HG03565 (cell line): ENCODE data around the gene TRMT61A.
"Not testable (repeated sequence)": the region's sequence is repeated elsewhere in the genome, so short reads cannot be mapped to it uniquely, and the experiment has no call there.

Experiments
- ATAC-seq: cut with Tn5 transposase; IDR thresholded peaks from one replicate; pipeline ENCODE4 v1.9.1; 2021; ENCODE audit warnings: mild to moderate bottlenecking, moderate library complexity; ENCODE audit not compliant: unreplicated experiment

TRMT61A gene

DNA sequence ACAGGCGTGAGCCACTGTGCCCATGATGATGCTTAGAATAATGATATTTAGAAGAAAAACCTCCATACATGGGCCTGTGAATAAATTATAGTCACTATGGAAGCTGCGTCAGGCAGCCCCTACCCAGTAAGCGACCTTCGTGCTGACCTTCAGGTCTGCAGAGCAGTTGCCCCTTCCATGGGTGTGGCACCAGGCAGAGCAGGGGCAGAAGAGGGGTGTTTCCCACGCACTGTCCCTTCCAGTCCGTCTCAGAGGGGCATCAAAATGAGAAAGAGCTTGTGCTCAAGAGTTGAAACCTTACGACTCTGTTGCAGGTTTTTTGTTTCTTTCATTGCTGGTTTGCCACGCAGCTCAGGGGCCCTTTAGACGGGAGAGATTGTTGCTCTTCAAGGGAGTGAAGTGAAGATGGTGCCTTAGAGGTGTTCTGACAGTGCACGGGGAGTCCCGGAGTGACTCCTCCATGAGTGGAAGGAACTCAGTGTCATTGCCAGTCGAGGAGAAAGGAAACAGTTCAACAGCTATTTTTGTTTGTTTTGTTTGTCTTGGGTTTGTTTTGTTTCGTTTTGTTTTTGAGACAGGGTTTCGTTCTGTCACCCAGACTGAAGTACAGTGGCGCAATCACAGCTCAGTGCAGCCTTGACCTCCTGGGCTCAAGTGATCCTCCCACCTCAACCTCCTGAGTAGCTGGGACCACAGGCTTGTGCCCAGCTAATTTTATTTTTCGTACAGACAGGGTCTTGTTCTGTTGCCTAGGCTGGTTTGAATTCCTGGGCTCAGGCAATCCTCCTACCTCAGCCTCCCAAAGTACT, 20.3 kb upstream of the TRMT61A start:
- no peak for ATAC-seq

DNA sequence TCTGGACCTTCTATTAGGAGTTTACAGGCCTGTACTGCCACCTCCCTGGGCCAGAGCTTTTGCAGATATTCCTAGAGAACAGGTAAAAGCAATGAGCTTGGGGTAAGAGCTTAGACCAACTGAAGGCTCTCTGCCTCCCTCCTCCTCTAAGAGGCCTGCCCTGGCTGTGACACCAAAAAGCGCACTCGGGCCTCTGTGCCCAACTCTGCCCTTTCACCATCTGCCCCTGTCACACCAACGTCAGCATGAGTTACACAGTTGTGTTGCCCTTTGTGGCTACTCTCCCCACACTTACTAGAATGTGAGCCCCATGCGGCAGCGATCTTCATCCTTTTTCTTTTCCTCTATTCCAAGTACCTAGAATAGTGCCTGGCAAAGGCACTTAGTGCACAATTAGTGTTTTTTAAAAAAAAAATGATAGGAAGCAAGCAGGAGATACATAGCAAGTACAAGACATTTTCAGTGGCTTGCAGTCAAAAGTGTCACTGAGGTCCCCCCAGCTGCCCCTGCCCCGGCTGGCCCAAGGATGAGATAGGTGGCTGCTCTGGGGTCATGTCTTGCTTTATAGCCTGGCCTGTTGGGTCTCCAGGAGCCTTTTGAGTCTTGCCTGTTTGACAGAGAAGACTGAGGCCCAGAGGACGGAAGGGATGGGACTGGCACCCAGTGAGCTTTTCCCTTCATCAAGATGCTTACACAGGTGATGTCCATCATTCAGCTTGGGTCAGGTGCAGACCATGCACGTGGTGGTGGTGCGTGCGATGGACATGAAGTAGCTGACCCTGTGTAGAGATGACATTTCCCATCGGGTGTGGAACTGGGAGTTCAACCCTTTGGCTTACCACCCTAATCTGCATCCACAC, 18.9 kb upstream of the TRMT61A start:
- no peak for ATAC-seq

DNA sequence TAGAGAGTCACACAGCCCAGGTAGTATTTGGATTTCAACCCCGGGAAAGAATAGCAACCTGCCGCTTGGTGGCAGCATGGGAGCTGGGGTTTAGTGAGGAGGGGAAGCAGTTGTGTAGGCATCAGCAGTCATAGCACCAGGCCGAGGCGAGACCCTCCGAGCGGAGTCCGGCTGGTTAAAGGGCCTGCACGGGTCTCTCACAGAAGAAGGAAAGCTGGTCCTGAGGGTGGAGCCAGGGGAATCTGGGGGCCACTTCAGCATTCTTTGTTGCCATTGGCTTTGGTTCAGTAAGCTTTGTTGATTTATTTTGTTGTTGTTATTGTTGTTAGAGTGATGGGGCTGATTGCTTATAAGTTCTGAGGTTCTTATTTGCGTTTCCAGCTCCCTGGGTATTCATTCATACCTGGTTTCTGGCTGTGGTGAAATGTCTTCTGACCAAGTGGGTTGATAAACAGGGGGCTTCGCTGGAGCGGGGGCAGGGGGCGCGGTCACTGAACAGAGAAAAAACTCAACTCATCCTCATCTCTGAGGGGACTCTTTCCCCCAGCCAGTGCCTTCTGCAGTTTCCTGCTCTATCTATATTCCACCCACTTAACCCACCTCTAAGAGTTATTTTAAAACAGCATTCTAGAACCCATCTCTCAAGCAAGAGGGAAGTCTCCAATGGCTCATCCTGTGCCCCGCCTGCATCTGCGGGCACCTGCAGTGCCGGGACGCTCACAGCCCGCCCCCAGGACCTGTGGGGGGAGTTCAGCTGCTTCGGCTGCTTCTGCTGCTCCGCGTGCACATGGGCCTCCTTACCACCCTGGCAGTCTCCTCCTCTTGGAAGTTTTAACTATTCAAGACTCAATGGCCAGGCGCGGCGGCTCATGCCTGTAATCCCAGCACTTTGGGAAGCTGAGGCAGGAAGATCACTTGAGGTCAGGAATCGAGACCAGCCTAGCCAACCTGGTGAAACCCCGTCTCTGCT, 18.0 kb upstream of the TRMT61A start:
- no peak for ATAC-seq

DNA sequence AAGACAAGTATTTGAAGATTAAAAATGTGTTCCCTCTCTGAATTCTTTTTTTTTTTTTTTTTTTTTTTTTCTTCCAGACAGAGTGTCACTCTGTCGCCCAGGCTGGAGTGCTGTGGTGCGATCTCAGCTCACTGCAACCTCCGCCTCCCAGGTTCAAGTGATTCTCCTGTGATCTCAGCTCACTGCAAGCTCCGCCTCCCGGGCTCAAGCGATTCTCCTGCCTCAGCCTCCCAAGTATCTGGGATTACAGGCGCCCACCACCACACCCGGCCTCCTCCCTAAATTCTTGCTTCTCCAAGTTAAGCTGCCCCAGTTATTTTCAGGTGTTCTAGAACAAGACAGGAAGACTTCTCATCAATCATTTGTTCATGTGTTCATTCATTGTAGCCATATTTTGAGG, 16.8 kb upstream of the TRMT61A start:
- ATAC-seq, result not testable (repeated sequence)

DNA sequence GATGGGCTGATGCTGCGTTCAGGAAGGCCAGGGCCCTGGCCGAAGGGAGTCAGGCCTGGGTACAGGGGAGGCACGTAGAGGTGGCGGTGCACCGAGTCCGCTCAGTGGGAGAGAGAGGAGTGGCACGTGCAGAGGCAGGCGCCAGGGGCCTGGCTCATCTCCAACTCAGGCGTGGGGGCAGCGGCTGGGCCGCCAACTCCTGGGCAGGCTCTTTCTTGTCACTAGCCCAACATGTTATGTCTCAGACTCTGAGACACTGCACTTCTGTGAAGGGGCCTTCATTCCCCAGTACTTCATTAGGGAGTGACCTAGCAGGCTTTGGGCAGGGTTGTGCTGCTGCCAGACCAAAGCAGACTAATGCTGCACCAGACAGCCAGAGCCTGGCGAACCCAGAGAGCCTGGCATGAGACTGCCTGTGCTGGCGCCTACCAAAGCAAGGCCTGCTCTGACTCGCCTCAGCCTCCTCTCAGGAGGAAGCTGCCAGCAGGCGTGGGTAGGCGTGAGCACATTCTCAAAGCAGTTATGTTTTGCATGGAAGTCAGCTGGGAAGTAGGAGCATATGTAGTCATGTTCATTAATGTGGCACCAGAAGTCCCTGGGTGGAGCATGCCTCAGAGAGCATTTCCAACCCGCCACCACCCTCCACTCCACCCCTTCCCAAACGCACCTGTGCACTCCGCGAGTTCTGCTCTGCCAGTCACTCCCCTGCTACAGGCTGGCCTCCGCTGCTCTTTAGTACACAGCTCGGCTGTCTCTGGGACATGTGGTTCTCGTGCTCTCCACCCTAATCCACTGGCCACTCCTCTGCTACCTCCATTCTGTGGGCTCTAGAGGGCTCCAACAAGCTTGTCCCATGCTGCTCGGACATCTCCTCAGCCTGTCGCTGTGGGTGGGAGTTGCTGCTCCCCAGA, 16.0 kb upstream of the TRMT61A start:
- no peak for ATAC-seq

DNA sequence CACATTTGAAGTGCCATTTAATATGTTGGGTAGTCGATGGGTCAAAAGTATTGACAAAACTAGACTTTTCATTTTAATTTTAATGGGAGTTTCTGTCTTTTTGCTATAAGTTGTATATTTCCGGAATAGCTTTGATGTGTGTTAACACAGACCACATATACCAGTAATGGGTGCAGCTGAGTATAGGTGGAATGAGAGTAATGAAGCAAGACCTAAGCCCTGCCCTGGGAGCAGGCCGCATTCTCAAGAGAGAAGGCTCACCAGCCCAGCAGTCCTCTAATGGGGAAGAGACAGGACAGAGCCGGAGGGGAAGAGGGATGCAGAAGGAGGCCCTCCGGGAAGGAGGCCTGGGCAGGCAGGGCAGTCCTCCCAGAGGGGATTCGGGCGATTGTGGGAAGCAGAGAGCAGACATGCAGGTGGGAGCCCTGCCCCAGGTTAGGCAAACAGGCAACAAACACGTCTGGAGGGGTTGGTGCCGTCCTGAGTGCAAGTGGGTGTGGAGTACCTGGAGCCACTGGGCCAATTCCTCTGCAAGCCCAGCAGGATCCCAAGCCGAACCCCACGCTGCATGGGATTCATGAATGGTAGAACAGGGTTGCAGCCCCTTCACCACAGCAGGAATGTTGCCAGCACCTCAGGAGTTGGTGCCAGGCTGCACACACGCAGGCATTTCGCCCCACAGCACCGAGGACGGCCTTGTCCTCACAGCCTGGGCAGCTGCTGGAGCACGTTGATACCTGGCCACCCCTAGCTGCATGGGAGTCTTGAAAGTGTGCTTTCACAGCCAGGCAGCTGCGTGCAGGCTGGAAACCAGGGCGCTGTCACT, 14.2 kb upstream of the TRMT61A start:
- no peak for ATAC-seq

DNA sequence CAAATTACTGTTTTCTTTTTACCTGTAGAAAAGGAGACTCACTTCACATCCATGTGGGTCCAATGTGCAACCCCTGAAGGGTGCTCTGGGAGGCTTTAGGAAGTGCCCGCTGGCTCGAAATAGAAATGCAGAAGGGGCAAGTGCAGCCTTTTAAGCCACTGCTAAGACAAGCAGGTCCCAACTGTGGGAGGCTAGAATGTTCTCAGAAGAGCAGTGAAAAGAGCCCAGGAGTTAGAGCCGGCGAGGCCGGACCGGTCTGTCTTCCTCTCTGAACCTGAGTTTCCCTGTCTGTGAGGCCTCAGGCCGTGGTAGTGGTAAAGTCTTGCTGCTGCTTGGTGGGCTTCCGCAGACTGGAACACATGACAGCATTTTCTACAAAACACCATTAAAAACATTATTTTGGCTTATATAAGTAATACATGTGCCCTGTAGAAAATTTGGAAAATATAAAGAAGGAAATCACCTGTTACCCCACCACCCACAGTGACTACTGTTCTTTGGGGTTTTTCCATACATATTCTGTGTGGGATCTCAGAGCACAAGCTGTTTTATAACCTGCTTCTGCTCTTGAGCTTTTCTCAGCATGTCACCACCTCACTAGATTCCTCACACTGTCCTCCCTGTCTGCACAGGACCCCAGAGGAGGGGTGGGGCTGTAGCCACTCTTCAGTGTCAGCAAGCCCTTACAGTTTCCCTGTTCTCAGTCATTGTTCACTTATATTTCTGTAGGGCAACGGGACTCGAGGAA, 12.4 kb upstream of the TRMT61A start:
- ATAC-seq, result no peak

DNA sequence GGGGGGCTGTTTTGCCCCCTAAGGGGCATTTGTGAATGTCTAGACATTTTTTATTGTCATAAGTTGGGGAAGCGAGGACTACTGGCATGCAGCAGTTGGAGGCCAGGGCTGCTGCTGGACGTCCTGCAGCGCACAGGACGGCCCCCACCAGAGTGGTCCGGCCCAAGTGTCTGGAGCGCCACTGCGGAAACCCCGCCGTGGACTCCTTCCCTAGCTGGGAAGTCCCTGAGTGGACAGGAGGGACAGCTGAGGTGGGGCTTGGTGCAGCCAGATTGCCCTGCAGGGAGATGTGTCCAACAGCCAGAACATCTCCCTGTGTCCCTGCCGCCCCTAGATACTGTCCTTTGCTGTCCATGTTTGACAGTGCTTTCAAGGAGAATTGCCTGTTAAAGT, 11.8 kb upstream of the TRMT61A start:
- no peak for ATAC-seq

DNA sequence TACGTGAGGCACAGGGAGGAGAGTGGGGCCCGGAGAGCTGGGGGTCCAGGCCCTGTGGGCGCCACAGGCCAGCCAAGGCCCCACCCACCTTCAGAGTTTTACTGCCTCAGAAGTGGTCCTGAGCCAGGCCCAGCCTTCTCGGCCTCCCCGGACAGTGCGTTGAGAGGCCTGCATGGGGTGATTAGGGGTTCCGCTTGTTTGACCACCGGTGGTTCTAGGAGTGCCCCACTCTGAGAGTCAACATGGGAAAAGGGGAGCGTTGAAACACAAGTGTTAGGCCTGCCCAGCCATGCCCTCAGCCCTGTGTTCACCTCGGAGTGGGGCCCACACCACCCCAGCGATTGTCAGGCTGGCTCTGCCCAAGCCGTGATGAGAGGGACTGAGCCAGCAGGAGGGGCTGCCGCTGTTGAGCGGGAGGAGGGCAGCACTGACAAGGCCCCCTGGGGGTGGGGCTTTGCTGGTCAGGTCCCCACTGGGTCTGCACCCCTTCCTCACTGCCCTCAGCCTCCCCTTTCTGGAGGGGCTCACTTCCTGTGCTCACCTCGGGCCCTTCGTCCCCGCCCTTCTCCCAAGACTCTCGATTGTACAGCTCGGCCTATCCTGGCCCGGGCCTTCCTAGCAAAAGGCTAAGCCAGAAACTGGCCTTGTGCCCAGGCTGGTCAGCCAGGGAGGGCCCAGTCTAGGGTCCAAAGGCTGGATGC, 11.1 kb upstream of the TRMT61A start:
- no peak for ATAC-seq

DNA sequence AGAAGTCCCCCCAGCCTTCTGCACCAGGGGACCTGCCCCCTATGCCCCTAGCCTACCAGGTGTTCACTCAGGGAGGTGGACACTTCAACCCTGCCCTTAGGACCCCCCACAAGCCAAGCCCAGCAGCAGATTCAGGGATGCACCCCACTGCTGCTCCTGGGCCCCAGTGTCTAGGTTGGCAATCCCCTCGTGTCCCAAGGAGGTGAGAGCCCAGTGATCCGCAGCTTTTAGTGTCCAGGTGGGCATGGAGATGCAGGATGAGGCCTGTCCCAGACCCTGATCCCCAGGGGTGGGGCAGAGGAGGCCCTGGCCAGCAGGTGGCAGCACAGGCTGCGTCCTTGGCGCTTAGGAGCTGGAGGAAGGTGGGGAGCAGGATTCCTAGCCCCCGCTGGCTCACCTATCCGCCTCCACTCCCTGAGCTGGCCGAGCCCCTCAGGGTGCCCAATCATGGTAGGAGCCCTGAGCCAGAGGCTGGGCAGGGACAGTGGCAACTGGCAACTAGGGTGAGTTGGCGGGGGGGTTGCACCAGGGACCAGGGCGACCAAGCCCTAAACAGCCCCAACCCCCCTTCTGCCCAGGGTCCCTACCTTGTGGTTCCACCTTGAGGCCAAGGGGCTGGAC, 10.5 kb upstream of the TRMT61A start:
- ATAC-seq, result no peak

DNA sequence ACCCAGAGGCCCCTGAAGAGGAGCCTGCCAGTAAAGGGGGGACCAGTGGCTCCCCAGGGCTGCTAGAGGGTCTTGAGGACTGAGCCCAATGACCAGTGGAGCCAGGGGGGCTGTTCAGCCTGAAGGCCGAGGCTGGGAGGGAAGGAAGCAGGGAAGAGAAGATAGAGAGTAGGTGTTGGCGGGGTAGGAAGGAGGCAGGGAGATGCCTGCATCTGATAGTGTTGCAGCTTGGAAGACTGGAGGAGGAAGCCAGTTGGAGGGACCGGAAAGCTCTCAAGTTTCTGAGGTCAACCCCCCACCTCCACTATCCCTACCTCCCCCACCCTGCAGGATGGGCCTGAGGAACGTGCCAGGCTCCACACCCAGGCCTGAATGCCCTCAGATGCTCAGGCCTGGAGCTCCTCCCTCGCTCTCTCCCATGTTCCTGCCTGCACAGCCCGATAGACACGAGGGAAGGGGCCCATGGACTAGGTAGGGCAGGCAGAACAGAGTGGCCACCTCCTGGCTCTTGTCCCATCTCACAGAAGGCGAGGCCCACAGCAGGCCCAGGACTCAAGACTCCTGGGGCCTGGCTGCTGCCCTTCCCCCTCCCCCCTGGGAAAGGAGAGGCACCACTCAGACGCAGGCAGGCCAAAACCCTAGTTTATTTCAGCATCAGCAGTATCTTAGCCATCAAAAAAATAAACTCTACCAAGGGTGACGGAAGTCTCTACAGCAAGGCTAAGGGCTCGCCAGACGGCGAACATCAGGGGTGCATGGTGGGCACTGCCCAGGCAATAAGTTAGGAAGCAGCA, 9.8 kb upstream of the TRMT61A start:
- ATAC-seq, result no peak

DNA sequence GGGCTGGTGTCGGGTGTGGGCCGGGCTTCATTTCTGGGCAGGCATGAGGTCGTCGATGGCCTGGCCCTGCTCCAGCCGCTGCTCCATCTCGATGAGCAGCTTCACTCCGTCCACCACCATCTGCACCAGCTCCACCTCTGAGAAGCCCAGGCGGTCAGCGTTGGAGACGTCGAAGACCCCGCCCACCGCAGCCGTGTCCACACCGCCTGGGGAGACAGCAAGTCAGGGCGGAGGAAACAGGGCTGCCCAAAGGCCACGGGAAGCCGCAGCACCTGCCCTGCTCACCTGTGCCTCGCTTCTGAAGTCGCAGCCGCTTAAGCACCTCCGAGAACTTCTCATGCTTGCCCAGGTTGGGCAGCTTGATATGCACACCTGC, 9.2 kb upstream of the TRMT61A start:
- ATAC-seq, result no peak

DNA sequence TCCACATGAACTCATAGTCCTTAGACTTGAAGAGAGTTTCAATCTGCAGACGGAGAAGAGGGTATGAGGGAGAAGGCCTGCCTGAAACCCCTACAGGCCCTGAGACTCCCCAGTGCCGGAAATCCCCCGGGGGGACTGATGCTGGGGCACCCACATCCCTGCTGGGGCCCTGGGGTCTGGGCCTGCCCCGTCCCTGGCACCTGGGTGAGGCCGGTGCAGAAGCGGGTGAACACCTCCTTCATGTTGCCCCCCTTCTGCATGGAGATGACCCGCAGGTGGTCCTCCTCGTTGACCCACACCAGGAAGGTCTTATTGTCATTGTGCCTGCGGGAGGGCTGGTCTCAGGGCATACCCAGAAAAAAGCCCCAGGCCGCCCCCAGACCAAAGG, 8.7 kb upstream of the TRMT61A start:
- no peak for ATAC-seq

DNA sequence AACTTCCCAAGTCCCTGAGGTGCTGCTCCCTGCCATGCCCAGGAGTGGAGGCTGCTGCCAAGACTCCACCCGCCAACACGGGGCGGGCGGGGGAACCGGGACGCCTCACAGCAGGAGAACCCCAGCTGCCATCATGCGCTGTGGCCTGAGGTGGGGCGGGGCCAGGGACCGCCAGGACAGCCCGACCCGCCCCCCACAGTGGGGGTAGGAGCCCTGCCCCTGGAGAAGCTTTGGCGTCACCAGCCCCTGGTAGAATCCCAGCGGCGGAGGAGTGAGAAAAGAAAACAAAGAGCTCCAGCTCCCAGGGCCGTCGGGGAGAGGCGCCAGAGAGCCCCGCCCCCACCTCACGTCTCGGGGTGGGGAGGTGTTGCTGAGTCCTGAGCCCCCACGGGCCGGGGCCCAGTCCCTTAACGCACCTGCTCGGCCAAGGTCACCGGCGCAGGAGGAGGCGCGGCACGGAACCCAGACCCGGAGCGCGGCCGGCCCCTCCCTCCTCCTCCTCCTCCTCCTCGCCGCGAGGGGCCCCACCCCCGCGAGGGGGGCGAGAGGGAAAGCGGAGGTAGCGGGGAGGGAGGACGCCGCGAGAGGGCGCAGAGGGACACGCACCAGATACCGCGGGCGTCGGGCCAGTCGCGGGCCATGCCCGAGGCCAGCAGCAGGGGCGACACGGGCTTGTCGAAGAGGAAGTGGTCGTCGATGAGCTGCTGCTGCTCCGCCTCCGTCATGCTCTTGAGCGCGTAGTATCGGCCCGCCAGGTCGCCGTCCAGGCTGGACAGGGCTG, 8.1 kb upstream of the TRMT61A start:
- no peak for ATAC-seq

DNA sequence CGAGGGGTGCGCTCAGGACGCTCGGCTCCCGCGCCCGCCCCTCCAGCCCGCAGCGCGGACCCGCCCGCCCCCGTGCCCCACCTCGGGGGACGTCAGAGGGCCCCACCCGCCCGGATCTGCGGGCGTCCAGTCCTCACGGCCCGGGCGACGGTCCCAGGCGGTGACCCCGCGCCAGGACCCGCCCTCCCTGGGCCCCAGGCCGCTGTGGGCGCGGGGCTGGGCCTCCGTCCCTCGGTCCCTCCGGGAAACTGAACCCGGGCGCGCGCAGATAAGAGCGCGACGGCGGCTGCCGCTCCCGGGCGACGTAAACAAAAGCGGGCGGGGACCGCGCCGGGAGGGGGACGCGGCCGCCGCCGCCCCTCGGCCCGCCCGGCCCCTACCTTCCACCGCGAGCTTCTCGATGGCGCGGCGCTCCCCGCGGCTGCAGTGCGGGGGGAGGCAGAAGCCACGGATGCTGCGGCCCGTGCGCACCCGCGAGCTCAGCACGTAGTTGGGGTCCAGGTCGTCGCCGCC, 7.5 kb upstream of the TRMT61A start:
- no peak for ATAC-seq
